Panc1 (cell line): ENCODE results near the gene LYRM4. TPM values are rescaled to one million over a fixed set of nuclear protein-coding genes. Genes with fewer than 3 reads are reported as not detected.

Experiments used
- ATAC-seq: fragments of 200-7000 bp; cut with Tn5 transposase; 2 replicates; pipeline ENCODE4 v1.9.1; 2020; ENCODE audit warnings: mild to moderate bottlenecking, moderate library complexity
- BruUV-seq: library from RNA; stranded (reverse); fragments of 400-500 nt; replicated peaks from 2 replicates; lab custom pipeline; 2021; lab: Mats Ljungman, UMichigan
- CTCF ChIA-PET: fragments of 300-600 bp; sonication (Branson Sonifier 250); formaldehyde crosslinking; loops from one replicate; lab custom pipeline; 2022; ENCODE audit warnings: antibody characterized with exemption; lab: Charles Lee
- POLR2A ChIA-PET: fragments of 300-600 bp; sonication (Branson Sonifier 250); formaldehyde crosslinking; loops from one replicate; lab custom pipeline; 2022; ENCODE audit warnings: antibody characterized with exemption; lab: Charles Lee
- DNase-seq: peaks from one replicate; pipeline ENCODE4 v3.0.0-alpha.2; 2010; ENCODE audit warnings: low read depth, low spot score
- H3K27ac ChIP-seq: 2 replicates; pipeline ENCODE4 v1.5.1; 2011; ENCODE audit warnings: mild to moderate bottlenecking, low read length, inconsistent platforms
- H3K27me3 ChIP-seq: fragments of 200-500 bp; sonication (Bioruptor generic); 2 replicates; pipeline ENCODE4 v1.6.0; 2014; ENCODE audit warnings: low read length, inconsistent platforms; ENCODE audit not compliant: control insufficient read depth, insufficient read depth
- H3K36me3 ChIP-seq: fragments of 200-500 bp; sonication (Bioruptor generic); 2 replicates; pipeline ENCODE4 v1.5.1; 2014; ENCODE audit warnings: inconsistent platforms, mild to moderate bottlenecking, low read length, moderate library complexity; ENCODE audit not compliant: control insufficient read depth, insufficient read depth
- H3K4me1 ChIP-seq: 2 replicates; pipeline ENCODE4 v1.5.1; 2011; ENCODE audit warnings: inconsistent platforms, mild to moderate bottlenecking, low read length, moderate library complexity; ENCODE audit not compliant: control insufficient read depth, insufficient read depth
- H3K4me3 ChIP-seq, 2 experiments: 2 replicates each; pipeline ENCODE4 v1.5.1; 2011 to 2012; ENCODE audit warnings: low read depth in 2 of 2, low read length in 2 of 2, mild to moderate bottlenecking in 2 of 2, inconsistent platforms in 1 of 2, moderate library complexity in 1 of 2
- H3K9me3 ChIP-seq: fragments of 200-500 bp; sonication (Bioruptor generic); 2 replicates; pipeline ENCODE4 v1.5.1; 2014; ENCODE audit warnings: low read depth, mild to moderate bottlenecking, inconsistent platforms, low read length, moderate library complexity; ENCODE audit not compliant: control insufficient read depth, insufficient read depth
- POLR2AphosphoS5 ChIP-seq: IDR thresholded peaks from 2 replicates; pipeline ENCODE4 v1.6.1; 2012; ENCODE audit warnings: mild to moderate bottlenecking, low read depth, low read length, moderate library complexity
- SIN3A ChIP-seq: IDR thresholded peaks from 2 replicates; pipeline ENCODE4 v1.6.1; 2012; ENCODE audit warnings: low read depth, mild to moderate bottlenecking, low read length, moderate library complexity, borderline replicate concordance; ENCODE audit not compliant: insufficient read depth
- TCF7L2 ChIP-seq: IDR thresholded peaks from 2 replicates; pipeline ENCODE4 v1.6.1; 2011; ENCODE audit warnings: mild to moderate bottlenecking, low read depth, low read length, inconsistent platforms
- in situ Hi-C: cut with HindIII; loops from 2 replicates; pipeline ENCODE4 v1.10.0; 2016; ENCODE audit warnings: low sequenced_read_pairs, low pct_unique_long_range_greater_than_20kb
- intact Hi-C: fragments of 100-400 bp; cut with micrococcal nuclease; formaldehyde crosslinking; loops from one replicate; pipeline ENCODE4 v1.10.0; 2022; ENCODE audit not compliant: unreplicated experiment
- total RNA-seq: library from RNA; stranded (reverse); gene quantifications from one replicate; pipeline ENCODE4 v1.2.1, GENCODE V29; 2021; ENCODE audit not compliant: unreplicated experiment
- TF ChIP-seq, protein P1 (sequence below): fragments of 450-650 bp; IDR thresholded peaks from 2 replicates; pipeline ENCODE4 v1.5.1; 2017; ENCODE audit warnings: mild to moderate bottlenecking
- TF ChIP-seq, protein P2 (sequence below), 2 experiments: IDR thresholded peaks; 2 replicates each; pipeline ENCODE4 v1.6.1; 2011 to 2012; ENCODE audit warnings: low read depth in 2 of 2, control low read depth in 1 of 2, low read length in 1 of 2, mild to moderate bottlenecking in 1 of 2, moderate library complexity in 1 of 2; ENCODE audit not compliant: insufficient read depth in 1 of 2

Gene LYRM4
- total RNA-seq, 1 experiment from 2014 or later, result 27.4 TPM

DNA sequence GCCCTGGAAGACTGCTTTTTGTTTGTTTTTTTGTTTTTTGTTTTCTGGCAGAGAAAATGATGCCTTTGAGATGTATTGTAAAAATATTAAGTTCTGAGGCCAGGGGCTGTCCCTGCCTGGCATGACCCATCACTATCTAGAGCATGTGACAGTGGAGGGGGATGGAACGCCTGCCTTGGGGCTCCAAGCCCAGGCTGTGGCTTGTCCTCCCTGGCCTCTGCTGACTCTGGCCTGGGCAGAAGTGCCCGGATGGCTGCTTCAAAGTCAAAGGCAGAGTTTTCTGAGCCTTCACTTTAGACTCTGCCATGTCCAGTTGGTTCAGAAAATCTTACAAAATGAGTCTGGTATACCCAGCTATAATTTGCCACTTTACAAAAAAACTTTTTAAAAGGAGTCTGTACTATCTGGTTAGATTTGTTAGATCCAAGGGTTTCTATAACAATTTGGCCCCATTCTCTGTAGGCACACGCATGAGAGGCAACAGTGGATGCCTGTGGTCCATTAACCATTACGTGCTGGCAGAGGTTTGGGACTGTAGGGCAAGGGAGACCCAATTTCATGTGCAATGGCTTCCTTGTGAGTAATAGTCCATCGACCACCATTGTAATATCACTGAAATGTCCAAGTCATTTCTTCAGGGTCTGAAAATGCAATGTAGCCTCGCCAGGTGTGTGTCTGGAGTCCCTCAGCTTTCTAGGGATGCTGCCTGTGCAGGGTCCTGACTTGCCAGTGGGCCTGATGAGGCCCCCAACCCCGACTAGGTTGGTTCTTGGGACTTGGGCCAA lies 167.3 kb downstream of the LYRM4 start:
- TF ChIP-seq, protein P1, sequence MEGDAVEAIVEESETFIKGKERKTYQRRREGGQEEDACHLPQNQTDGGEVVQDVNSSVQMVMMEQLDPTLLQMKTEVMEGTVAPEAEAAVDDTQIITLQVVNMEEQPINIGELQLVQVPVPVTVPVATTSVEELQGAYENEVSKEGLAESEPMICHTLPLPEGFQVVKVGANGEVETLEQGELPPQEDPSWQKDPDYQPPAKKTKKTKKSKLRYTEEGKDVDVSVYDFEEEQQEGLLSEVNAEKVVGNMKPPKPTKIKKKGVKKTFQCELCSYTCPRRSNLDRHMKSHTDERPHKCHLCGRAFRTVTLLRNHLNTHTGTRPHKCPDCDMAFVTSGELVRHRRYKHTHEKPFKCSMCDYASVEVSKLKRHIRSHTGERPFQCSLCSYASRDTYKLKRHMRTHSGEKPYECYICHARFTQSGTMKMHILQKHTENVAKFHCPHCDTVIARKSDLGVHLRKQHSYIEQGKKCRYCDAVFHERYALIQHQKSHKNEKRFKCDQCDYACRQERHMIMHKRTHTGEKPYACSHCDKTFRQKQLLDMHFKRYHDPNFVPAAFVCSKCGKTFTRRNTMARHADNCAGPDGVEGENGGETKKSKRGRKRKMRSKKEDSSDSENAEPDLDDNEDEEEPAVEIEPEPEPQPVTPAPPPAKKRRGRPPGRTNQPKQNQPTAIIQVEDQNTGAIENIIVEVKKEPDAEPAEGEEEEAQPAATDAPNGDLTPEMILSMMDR, result no peak
- TF ChIP-seq SIN3A (no peak), POLR2AphosphoS5 (no peak), TCF7L2 (no peak)
- TF ChIP-seq, protein P2, sequence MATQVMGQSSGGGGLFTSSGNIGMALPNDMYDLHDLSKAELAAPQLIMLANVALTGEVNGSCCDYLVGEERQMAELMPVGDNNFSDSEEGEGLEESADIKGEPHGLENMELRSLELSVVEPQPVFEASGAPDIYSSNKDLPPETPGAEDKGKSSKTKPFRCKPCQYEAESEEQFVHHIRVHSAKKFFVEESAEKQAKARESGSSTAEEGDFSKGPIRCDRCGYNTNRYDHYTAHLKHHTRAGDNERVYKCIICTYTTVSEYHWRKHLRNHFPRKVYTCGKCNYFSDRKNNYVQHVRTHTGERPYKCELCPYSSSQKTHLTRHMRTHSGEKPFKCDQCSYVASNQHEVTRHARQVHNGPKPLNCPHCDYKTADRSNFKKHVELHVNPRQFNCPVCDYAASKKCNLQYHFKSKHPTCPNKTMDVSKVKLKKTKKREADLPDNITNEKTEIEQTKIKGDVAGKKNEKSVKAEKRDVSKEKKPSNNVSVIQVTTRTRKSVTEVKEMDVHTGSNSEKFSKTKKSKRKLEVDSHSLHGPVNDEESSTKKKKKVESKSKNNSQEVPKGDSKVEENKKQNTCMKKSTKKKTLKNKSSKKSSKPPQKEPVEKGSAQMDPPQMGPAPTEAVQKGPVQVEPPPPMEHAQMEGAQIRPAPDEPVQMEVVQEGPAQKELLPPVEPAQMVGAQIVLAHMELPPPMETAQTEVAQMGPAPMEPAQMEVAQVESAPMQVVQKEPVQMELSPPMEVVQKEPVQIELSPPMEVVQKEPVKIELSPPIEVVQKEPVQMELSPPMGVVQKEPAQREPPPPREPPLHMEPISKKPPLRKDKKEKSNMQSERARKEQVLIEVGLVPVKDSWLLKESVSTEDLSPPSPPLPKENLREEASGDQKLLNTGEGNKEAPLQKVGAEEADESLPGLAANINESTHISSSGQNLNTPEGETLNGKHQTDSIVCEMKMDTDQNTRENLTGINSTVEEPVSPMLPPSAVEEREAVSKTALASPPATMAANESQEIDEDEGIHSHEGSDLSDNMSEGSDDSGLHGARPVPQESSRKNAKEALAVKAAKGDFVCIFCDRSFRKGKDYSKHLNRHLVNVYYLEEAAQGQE (IDR thresholded peaks at IDR 0.05; ENCODE audit: insufficient read depth in 1 of 2, low read depth in 2 of 2, low read length in 1 of 2), result no peak
- H3K27me3 ChIP-seq, result no peaks in the 10 kb centered on the region; the same call in none of the 2 replicates
- H3K4me1 ChIP-seq, result no peaks in the 10 kb centered on the region
- BruUV-seq, result no TSS peak
- no peak for DNase-seq
- in situ Hi-C loops, result no loop called here
- ChIA-PET CTCF (no interaction called here), POLR2A (interaction anchor here (0.8 kb wide), 1 partner anchor 271 kb away, joined by 3 read pairs; no protein-coding TSS in a partner anchor)
- no peaks in the 10 kb centered on the region for H3K9me3 ChIP-seq
- H3K27ac ChIP-seq, result no peak overlapping the region
- ATAC-seq, result no peak
- no peak overlapping the region for H3K4me3 ChIP-seq
- intact Hi-C loops, result no loop called here
- H3K36me3 ChIP-seq, result no peaks in the 10 kb centered on the region

DNA sequence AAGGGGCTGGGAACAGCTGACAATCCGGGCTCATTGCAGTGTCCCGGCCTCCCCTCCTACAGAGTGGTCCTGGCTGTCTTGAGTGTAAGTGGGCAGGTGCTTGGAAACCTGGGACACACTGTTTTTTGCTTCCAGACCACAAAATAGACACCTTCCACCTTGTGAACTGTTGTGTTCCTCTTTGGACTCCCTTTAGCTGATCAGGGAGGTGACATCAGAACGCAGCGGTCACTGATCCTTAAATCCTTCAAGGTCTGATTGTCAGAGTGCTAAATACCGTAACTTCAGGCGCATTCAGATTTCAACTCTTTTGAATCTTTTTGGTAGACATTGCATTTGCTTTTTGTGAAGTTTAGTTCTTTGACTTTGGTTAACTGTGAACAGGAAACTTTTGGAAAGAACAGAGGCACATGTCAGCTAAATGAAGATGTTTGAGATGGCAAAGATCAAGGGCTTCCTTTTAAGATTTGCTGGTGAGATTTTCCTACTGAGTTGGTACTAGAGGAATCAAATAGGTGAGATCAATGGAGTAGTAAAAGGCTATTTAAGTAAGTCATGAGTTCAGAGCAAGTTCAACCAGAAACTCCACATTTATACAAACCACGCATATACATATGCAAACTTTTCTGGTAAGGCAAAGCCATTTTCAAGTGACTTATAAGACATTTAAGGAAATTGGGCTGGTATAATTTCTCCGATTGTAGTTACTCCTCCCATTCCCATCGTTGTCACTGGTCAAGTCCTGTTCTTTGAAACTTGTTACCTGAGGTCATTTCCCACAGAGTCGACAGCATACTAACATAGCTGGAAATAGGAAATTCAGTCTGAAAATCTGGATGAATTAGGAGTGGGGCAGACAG lies 169.3 kb downstream of the LYRM4 start:
- no peaks in the 10 kb centered on the region; the same call in none of the 2 replicates for H3K27me3 ChIP-seq
- BruUV-seq, result no TSS peak
- ATAC-seq, result no peak

More for the DNA sequence above, 169.3 kb downstream of the LYRM4 start:
- Histone ChIP-seq H3K27ac (no peak overlapping the region), H3K36me3 (no peaks in the 10 kb centered on the region), H3K4me3 (no peak overlapping the region), H3K9me3 (no peaks in the 10 kb centered on the region), H3K4me1 (no peaks in the 10 kb centered on the region)
- intact Hi-C loops (no loop called here), in situ Hi-C loops (no loop called here)
- ChIA-PET CTCF (no interaction called here), POLR2A (interaction anchor here (0.6 kb wide), 1 partner anchor 12 kb away, joined by 3 read pairs; no protein-coding TSS in a partner anchor)
- no peak for DNase-seq
- TF ChIP-seq POLR2AphosphoS5 (no peak), TCF7L2 (no peak), SIN3A (no peak)
- TF ChIP-seq, protein P1, result no peak
- TF ChIP-seq, protein P2 (IDR thresholded peaks at IDR 0.05; ENCODE audit: insufficient read depth in 1 of 2, low read depth in 2 of 2, low read length in 1 of 2), result no peak
